ENCODE data around the gene CD3G. TPM values are rescaled to one million over a fixed set of nuclear protein-coding genes. Genes with fewer than 3 reads are reported as not detected.

CD3G gene
- total and polyA plus RNA-seq, 9 of the 15 experiments (the other 6 are each of a cell fraction or from before 2014, with no cell fraction given) = 0.30 to 1.7 (median 0.47) TPM

DNA sequence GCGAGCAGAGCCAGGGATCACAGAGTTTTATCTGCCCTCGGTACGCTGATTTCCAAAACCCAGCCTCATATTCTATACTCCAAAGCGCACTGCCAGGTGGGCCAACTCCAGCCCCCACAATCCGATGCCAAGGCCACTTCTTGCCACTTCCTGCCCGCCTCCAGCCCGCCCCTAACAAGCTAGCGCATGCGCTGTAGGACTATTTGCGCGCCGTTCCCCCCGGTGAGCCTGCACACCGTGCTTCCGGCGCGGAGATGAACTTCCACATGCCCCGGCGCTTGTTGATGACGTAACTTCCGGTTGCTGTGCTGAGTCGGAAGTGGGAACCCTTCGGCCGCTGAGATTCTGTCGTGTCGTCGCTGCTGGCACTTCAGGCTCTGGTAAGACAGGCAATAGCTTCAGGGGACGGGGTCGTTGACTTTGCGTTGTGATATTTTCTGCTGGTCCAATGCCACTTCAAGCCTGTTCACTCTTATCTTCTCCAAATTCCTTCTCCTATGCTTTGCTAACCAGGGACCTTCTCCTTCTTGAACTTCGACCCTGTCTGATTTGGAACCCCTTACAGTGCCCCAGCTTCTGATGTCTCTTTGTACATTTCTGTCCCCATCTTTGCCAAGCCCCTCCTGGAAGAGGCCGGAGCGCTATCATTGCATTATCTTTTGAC, 15.3 kb downstream of the CD3G start, which contains the start of gene UBE4A (continued):
- TF ChIP-seq, protein P1, sequence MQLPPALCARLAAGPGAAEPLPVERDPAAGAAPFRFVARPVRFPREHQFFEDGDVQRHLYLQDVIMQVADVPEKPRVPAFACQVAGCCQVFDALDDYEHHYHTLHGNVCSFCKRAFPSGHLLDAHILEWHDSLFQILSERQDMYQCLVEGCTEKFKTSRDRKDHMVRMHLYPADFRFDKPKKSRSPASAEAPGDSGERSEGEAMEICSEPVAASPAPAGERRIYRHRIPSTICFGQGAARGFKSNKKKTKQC (CRISPR knock-in tag; IDR thresholded peaks at IDR 0.05) = no peak
- TF ChIP-seq CAMTA2 (CRISPR knock-in tag; conservative IDR thresholded peaks at IDR 0.05) (no peak), BCOR (IDR thresholded peaks at IDR 0.05) (peak; percentile 75), POLR2A (conservative IDR thresholded peaks at IDR 0.05) (peak; percentile 91), COPS2 (conservative IDR thresholded peaks at IDR 0.05) (no peak), HSF4 (CRISPR knock-in tag; IDR thresholded peaks at IDR 0.05; ENCODE audit: borderline replicate concordance) (no peak), ZC3H11A (IDR thresholded peaks at IDR 0.05; ENCODE audit: low read depth, low read length) (no peak), TAF1 (IDR thresholded peaks at IDR 0.05; ENCODE audit: control insufficient read depth, extremely low read depth, insufficient read depth, low read length, severe bottlenecking) (peak; percentile 85), NRF1 (conservative IDR thresholded peaks at IDR 0.05 in 1 of 2, IDR thresholded peaks at IDR 0.05 in 1 of 2) (peak; percentile 93 to 94), PHF8 (IDR thresholded peaks at IDR 0.05; ENCODE audit: borderline replicate concordance, low read length) (peak; percentile 90; the same call in 1 of the 2 replicates), ASH1L (IDR thresholded peaks at IDR 0.05; ENCODE audit: borderline replicate concordance, low read depth, partially characterized antibody) (peak; percentile 33), GTF2A2 (tag; IDR thresholded peaks at IDR 0.05) (no peak), TAF15 (IDR thresholded peaks at IDR 0.05; ENCODE audit: low read depth, low read length) (no peak)
- TF ChIP-seq, protein P2, sequence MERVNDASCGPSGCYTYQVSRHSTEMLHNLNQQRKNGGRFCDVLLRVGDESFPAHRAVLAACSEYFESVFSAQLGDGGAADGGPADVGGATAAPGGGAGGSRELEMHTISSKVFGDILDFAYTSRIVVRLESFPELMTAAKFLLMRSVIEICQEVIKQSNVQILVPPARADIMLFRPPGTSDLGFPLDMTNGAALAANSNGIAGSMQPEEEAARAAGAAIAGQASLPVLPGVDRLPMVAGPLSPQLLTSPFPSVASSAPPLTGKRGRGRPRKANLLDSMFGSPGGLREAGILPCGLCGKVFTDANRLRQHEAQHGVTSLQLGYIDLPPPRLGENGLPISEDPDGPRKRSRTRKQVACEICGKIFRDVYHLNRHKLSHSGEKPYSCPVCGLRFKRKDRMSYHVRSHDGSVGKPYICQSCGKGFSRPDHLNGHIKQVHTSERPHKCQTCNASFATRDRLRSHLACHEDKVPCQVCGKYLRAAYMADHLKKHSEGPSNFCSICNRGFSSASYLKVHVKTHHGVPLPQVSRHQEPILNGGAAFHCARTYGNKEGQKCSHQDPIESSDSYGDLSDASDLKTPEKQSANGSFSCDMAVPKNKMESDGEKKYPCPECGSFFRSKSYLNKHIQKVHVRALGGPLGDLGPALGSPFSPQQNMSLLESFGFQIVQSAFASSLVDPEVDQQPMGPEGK (CRISPR knock-in tag; IDR thresholded peaks at IDR 0.05; ENCODE audit: borderline replicate concordance) = no peak
- TF ChIP-seq, protein P3, sequence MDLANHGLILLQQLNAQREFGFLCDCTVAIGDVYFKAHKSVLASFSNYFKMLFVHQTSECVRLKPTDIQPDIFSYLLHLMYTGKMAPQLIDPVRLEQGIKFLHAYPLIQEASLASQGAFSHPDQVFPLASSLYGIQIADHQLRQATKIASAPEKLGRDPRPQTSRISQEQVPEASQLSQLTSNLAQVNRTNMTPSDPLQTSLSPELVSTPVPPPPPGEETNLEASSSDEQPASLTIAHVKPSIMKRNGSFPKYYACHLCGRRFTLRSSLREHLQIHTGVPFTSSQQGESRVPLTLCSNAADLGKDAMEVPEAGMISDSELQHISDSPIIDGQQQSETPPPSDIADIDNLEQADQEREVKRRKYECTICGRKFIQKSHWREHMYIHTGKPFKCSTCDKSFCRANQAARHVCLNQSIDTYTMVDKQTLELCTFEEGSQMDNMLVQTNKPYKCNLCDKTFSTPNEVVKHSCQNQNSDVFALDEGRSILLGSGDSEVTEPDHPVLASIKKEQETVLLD (IDR thresholded peaks at IDR 0.05) = peak; percentile 93
- TF ChIP-seq, protein P4, sequence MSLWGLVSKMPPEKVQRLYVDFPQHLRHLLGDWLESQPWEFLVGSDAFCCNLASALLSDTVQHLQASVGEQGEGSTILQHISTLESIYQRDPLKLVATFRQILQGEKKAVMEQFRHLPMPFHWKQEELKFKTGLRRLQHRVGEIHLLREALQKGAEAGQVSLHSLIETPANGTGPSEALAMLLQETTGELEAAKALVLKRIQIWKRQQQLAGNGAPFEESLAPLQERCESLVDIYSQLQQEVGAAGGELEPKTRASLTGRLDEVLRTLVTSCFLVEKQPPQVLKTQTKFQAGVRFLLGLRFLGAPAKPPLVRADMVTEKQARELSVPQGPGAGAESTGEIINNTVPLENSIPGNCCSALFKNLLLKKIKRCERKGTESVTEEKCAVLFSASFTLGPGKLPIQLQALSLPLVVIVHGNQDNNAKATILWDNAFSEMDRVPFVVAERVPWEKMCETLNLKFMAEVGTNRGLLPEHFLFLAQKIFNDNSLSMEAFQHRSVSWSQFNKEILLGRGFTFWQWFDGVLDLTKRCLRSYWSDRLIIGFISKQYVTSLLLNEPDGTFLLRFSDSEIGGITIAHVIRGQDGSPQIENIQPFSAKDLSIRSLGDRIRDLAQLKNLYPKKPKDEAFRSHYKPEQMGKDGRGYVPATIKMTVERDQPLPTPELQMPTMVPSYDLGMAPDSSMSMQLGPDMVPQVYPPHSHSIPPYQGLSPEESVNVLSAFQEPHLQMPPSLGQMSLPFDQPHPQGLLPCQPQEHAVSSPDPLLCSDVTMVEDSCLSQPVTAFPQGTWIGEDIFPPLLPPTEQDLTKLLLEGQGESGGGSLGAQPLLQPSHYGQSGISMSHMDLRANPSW (CRISPR knock-in tag; IDR thresholded peaks at IDR 0.05) = 0 out of 2 replicates have a peak, but pooled peaks have one; percentile 40
- TF ChIP-seq, protein P5, sequence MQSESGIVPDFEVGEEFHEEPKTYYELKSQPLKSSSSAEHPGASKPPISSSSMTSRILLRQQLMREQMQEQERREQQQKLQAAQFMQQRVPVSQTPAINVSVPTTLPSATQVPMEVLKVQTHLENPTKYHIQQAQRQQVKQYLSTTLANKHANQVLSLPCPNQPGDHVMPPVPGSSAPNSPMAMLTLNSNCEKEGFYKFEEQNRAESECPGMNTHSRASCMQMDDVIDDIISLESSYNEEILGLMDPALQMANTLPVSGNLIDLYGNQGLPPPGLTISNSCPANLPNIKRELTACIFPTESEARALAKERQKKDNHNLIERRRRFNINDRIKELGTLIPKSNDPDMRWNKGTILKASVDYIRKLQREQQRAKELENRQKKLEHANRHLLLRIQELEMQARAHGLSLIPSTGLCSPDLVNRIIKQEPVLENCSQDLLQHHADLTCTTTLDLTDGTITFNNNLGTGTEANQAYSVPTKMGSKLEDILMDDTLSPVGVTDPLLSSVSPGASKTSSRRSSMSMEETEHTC (IDR thresholded peaks at IDR 0.05) = no peak
- TF ChIP-seq, protein P6, sequence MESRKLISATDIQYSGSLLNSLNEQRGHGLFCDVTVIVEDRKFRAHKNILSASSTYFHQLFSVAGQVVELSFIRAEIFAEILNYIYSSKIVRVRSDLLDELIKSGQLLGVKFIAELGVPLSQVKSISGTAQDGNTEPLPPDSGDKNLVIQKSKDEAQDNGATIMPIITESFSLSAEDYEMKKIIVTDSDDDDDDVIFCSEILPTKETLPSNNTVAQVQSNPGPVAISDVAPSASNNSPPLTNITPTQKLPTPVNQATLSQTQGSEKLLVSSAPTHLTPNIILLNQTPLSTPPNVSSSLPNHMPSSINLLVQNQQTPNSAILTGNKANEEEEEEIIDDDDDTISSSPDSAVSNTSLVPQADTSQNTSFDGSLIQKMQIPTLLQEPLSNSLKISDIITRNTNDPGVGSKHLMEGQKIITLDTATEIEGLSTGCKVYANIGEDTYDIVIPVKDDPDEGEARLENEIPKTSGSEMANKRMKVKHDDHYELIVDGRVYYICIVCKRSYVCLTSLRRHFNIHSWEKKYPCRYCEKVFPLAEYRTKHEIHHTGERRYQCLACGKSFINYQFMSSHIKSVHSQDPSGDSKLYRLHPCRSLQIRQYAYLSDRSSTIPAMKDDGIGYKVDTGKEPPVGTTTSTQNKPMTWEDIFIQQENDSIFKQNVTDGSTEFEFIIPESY (CRISPR knock-in tag; IDR thresholded peaks at IDR 0.05) = peak; percentile 60
